GM13976 (cell line): ENCODE results near the gene NOS3.

Source experiments
- DNase-seq: peaks from one replicate; pipeline ENCODE4 v3.0.0; 2012; ENCODE audit warnings: low spot score
- in situ Hi-C: fragments of 300-500 bp; cut with MboI; formaldehyde crosslinking; loops from one replicate; pipeline ENCODE4 v1.12.0; 2022; ENCODE audit warnings: low sequenced_read_pairs, mixed read lengths, inconsistent platforms; ENCODE audit not compliant: unreplicated experiment
- TF ChIP-seq, protein P1 (sequence below): IDR thresholded peaks from 2 replicates; pipeline ENCODE4 v1.5.1; 2012; ENCODE audit warnings: borderline replicate concordance, mild to moderate bottlenecking; ENCODE audit not compliant: insufficient read depth; ENCODE audit errors: extremely low read depth, missing control alignments, control extremely low read depth

NOS3 gene

DNA sequence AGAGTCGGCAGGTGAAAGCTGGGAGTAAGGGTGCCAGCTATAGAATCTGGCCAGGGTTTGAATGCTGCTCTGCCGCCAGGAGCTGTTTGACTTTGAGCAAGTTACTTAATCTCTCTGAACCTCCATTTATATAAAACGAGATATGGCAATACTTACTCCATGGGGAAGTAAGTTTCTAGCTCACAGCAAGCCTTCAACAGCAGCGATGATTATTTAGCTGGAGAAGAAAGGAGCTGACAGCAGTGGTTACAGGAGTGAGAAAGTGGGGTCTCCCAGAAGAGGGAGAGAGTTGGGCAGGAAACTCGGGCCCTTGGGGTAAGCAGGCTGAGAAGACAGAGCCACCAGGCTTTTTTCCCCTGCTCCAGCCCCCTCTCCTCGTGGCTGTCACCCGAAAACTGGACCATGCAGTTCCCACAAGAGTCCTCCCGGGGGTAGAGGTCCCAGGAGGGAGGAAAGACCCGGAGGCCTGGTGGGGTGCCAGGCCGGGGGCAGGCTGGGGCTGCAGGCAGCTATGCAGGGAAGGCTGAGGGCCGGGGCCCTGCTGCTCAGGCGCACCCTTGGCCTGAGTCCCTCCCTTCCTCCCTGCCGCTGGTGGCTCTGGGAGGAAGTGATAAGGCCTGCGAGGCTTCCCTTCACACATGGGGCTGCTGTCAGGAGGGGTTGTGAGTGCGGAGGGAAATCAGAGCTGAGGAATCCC lies 3.5 kb downstream of the NOS3 start:
- in situ Hi-C loops = no loop called here
- DNase-seq = no peak
- TF ChIP-seq, protein P1, sequence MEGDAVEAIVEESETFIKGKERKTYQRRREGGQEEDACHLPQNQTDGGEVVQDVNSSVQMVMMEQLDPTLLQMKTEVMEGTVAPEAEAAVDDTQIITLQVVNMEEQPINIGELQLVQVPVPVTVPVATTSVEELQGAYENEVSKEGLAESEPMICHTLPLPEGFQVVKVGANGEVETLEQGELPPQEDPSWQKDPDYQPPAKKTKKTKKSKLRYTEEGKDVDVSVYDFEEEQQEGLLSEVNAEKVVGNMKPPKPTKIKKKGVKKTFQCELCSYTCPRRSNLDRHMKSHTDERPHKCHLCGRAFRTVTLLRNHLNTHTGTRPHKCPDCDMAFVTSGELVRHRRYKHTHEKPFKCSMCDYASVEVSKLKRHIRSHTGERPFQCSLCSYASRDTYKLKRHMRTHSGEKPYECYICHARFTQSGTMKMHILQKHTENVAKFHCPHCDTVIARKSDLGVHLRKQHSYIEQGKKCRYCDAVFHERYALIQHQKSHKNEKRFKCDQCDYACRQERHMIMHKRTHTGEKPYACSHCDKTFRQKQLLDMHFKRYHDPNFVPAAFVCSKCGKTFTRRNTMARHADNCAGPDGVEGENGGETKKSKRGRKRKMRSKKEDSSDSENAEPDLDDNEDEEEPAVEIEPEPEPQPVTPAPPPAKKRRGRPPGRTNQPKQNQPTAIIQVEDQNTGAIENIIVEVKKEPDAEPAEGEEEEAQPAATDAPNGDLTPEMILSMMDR = no peak

GRCh38 chr7:150994838-150995510 lies 4.2 kb downstream of the NOS3 start:
- in situ Hi-C loops = no loop called here
- no peak for DNase-seq
- TF ChIP-seq, protein P1 = no peak

DNA sequence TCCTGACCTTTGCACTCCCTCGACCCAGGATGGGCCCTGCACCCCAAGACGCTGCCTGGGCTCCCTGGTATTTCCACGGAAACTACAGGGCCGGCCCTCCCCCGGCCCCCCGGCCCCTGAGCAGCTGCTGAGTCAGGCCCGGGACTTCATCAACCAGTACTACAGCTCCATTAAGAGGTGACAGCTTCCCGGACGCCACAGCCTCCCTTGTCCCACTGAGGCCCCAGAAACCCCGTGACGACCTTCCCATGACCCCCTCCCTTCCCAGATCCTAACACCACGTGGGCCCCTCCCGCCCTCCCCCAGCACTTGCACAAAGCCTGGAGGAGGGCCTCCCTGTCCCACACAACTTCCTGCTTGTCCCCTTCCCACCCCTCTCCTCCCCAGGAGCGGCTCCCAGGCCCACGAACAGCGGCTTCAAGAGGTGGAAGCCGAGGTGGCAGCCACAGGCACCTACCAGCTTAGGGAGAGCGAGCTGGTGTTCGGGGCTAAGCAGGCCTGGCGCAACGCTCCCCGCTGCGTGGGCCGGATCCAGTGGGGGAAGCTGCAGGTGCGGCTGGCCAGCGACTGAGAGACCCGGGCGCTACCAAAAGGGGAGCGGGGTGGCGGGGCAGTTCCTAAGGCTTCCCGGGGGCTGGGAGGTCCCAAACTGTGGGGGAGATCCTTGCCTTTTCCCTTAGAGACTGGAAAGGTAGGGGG lies 5.7 kb downstream of the NOS3 start:
- TF ChIP-seq, protein P1 = no peak
- DNase-seq = no peak
- in situ Hi-C loops = no loop called here

GRCh38 chr7:150997075-150997511 lies 6.3 kb downstream of the NOS3 start:
- DNase-seq = no peak
- in situ Hi-C loops = no loop called here

GRCh38 chr7:150997817-150998216 lies 7.0 kb downstream of the NOS3 start:
- DNase-seq = no peak
- in situ Hi-C loops = no loop called here
- TF ChIP-seq, protein P1 = no peak

More at GRCh38 chr7:150997075-150997511, 6.3 kb downstream of the NOS3 start:
- TF ChIP-seq, protein P1 = no peak

- TF ChIP-seq, protein P1 = no peak
- DNase-seq = no peak
- in situ Hi-C loops = no loop called here
Measured at GRCh38 chr7:150998341-150998740, 7.5 kb downstream of the NOS3 start.
